ENCODE results near the gene CLCN5. TPM values are rescaled to one million over a fixed set of nuclear protein-coding genes. Genes with fewer than 3 reads are reported as not detected.

The CLCN5 gene
- total RNA-seq, 2 experiments from 2014 or later, result 2.5 to 2.9 TPM

GRCh38 chrX:49987651-49988050, 65.3 kb downstream of the CLCN5 start:
- Mint-ChIP-seq H3K9me3 (no peaks in the 10 kb centered on the region), H3K4me1 (ENCODE audit: low read depth) (no peaks in the 10 kb centered on the region), H3K27me3 (no peaks in the 10 kb centered on the region), H3K27ac (no peak overlapping the region), H3K36me3 (no peaks in the 10 kb centered on the region), H3K4me3 (no peak overlapping the region)
- DNase-seq, result no peak
- ChIA-PET POLR2A (no interaction called here), CTCF (no interaction called here)
- intact Hi-C loops (cut with micrococcal nuclease), result no loop called here

DNA sequence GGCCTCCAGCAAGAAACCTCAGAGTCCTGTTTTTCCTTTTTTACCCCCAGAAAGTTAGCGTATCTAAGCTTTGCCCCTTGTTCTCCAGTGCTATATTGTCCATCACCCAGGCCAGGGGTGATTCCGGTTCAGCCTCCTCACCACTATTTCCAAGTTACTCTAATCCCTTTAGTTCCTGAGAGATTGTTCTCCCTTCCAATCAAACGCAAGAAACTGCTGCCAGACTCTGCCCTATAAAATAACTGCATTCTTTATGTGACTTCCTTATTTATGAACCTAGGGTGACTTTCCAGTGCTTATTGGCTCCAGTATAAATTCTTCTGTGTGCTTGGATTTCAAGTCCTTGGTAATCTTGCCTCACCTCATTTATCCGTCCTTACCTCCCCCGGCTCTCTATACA, 65.7 kb downstream of the CLCN5 start:
- Mint-ChIP-seq H3K27me3 (no peaks in the 10 kb centered on the region), H3K36me3 (no peaks in the 10 kb centered on the region), H3K27ac (no peak overlapping the region), H3K4me1 (ENCODE audit: low read depth) (no peaks in the 10 kb centered on the region), H3K4me3 (no peak overlapping the region), H3K9me3 (no peaks in the 10 kb centered on the region)
- POLR2A ChIA-PET, result no interaction called here
- DNase-seq, result no peak
- intact Hi-C loops (cut with micrococcal nuclease), result no loop called here
- CTCF ChIA-PET, result no interaction called here

DNA sequence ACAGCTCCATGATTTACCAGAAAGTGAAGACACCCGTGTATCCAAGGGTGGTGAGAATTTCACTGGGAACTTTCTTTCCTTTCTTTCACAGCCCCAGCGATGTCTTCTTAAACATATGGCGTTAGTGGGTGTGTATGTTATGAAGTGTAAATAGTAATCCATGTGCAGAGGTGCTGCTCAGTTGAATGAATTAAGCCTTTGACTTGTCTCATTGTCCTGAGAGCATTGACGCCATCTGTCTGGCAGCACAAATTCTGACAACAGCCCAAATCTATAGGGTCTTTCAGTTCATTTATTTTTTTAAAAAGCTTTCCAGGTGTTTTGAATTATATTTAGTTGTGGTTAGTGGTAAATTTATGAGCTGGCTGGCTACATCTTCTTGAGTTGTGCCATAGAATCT, 69.4 kb downstream of the CLCN5 start:
- Mint-ChIP-seq H3K4me3 (no peak overlapping the region), H3K27me3 (no peaks in the 10 kb centered on the region), H3K36me3 (no peaks in the 10 kb centered on the region), H3K27ac (no peak overlapping the region), H3K4me1 (ENCODE audit: low read depth) (peaks cover 3% of the 10 kb centered on the region), H3K9me3 (no peaks in the 10 kb centered on the region)
- no peak for DNase-seq
- intact Hi-C loops (cut with micrococcal nuclease), result no loop called here
- POLR2A ChIA-PET, result no interaction called here
- CTCF ChIA-PET, result no interaction called here

- H3K9me3 Mint-ChIP-seq, result no peaks in the 10 kb centered on the region
- DNase-seq, result no peak
- ChIA-PET POLR2A (no interaction called here), CTCF (no interaction called here)
- peaks cover 3% of the 10 kb centered on the region for H3K4me1 Mint-ChIP-seq (ENCODE audit: low read depth)
- H3K27me3 Mint-ChIP-seq, result no peaks in the 10 kb centered on the region
- no peak overlapping the region for H3K4me3 Mint-ChIP-seq
- intact Hi-C loops (cut with micrococcal nuclease), result no loop called here
- no peaks in the 10 kb centered on the region for H3K36me3 Mint-ChIP-seq
- H3K27ac Mint-ChIP-seq, result no peak overlapping the region
Observed at GRCh38 chrX:49992853-49993252, 70.5 kb downstream of the CLCN5 start.

GRCh38 chrX:49993661-49994060, 71.3 kb downstream of the CLCN5 start:
- Mint-ChIP-seq H3K36me3 (no peaks in the 10 kb centered on the region), H3K9me3 (no peaks in the 10 kb centered on the region), H3K4me1 (ENCODE audit: low read depth) (peaks cover 3% of the 10 kb centered on the region), H3K4me3 (no peak overlapping the region), H3K27ac (no peak overlapping the region), H3K27me3 (no peaks in the 10 kb centered on the region)
- POLR2A ChIA-PET, result no interaction called here
- no peak for DNase-seq
- CTCF ChIA-PET, result no interaction called here
- intact Hi-C loops (cut with micrococcal nuclease), result no loop called here

- no peak overlapping the region for H3K27ac Mint-ChIP-seq
- POLR2A ChIA-PET, result no interaction called here
- no peaks in the 10 kb centered on the region for H3K36me3 Mint-ChIP-seq
- intact Hi-C loops (cut with micrococcal nuclease), result no loop called here
- no peak overlapping the region for H3K4me3 Mint-ChIP-seq
- H3K27me3 Mint-ChIP-seq, result no peaks in the 10 kb centered on the region
- no peaks in the 10 kb centered on the region for H3K9me3 Mint-ChIP-seq
- DNase-seq, result no peak
- peaks cover 6% of the 10 kb centered on the region for H3K4me1 Mint-ChIP-seq (ENCODE audit: low read depth)
- CTCF ChIA-PET, result no interaction called here
Observed at GRCh38 chrX:49995107-49995731, 72.8 kb downstream of the CLCN5 start.

- intact Hi-C loops (cut with micrococcal nuclease), result no loop called here
- Mint-ChIP-seq H3K27me3 (no peaks in the 10 kb centered on the region), H3K27ac (no peak overlapping the region), H3K4me3 (no peak overlapping the region), H3K36me3 (no peaks in the 10 kb centered on the region), H3K9me3 (no peaks in the 10 kb centered on the region), H3K4me1 (ENCODE audit: low read depth) (peaks cover 6% of the 10 kb centered on the region)
- POLR2A ChIA-PET, result no interaction called here
- CTCF ChIA-PET, result no interaction called here
- DNase-seq, result no peak
Observed at GRCh38 chrX:49995795-49996455, 73.5 kb downstream of the CLCN5 start.

GRCh38 chrX:49996474-49996873, 74.1 kb downstream of the CLCN5 start:
- Mint-ChIP-seq H3K9me3 (no peaks in the 10 kb centered on the region), H3K27ac (no peak overlapping the region), H3K27me3 (no peaks in the 10 kb centered on the region), H3K4me3 (no peak overlapping the region), H3K36me3 (no peaks in the 10 kb centered on the region), H3K4me1 (ENCODE audit: low read depth) (peaks cover 6% of the 10 kb centered on the region)
- intact Hi-C loops (cut with micrococcal nuclease), result no loop called here
- CTCF ChIA-PET, result no interaction called here
- POLR2A ChIA-PET, result no interaction called here
- DNase-seq, result no peak

- no peak overlapping the region for H3K4me3 Mint-ChIP-seq
- H3K9me3 Mint-ChIP-seq, result no peaks in the 10 kb centered on the region
- no peaks in the 10 kb centered on the region for H3K36me3 Mint-ChIP-seq
- DNase-seq, result peak; percentile 12
- no peak overlapping the region for H3K27ac Mint-ChIP-seq
- peaks cover 6% of the 10 kb centered on the region for H3K4me1 Mint-ChIP-seq (ENCODE audit: low read depth)
- POLR2A ChIA-PET, result no interaction called here
- intact Hi-C loops (cut with micrococcal nuclease), result no loop called here
- H3K27me3 Mint-ChIP-seq, result no peaks in the 10 kb centered on the region
- CTCF ChIA-PET, result no interaction called here
Observed at GRCh38 chrX:49999087-49999486, 76.7 kb downstream of the CLCN5 start.

DNA sequence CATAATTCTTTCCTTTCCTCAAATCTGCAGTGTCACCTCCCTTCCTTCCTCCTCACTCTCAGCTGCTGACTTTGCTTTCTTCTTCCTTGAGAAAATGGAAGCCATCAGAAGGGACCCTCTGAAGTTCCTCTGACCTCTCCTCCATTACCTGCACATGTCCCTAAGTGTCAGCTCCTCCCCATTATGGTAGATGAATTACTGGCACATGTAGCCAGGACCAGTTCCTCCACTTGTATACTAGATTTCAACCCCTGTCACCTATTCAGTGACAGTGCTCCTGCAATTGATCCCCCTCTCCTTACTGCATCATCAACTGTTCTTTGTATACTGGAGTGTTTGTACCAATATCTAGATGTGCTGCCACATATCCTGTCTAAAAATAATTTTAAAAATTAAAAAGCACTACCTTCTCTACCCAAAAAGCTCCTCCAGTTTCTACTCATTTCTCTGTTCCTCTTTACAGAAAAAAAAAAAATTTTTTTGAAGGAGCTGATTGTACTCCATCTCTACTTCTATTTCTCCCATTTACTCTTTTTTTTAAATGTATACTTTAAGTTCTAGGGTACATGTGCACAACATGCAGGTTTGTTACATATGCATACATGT, 78.6 kb downstream of the CLCN5 start:
- Mint-ChIP-seq H3K9me3 (no peaks in the 10 kb centered on the region), H3K36me3 (no peaks in the 10 kb centered on the region), H3K4me3 (no peak overlapping the region), H3K4me1 (ENCODE audit: low read depth) (peaks cover 2% of the 10 kb centered on the region), H3K27me3 (no peaks in the 10 kb centered on the region), H3K27ac (no peak overlapping the region)
- ChIA-PET POLR2A (no interaction called here), CTCF (no interaction called here)
- DNase-seq, result no peak
- intact Hi-C loops (cut with micrococcal nuclease), result no loop called here

GRCh38 chrX:50002067-50002714, 79.8 kb downstream of the CLCN5 start:
- no peaks in the 10 kb centered on the region for H3K27me3 Mint-ChIP-seq
- H3K9me3 Mint-ChIP-seq, result no peaks in the 10 kb centered on the region
- POLR2A ChIA-PET, result no interaction called here
- no peak overlapping the region for H3K4me3 Mint-ChIP-seq
- intact Hi-C loops (cut with micrococcal nuclease), result no loop called here
- CTCF ChIA-PET, result no interaction called here
- DNase-seq, result no peak
- H3K4me1 Mint-ChIP-seq (ENCODE audit: low read depth), result peaks cover 2% of the 10 kb centered on the region
- H3K36me3 Mint-ChIP-seq, result no peaks in the 10 kb centered on the region
- H3K27ac Mint-ChIP-seq, result no peak overlapping the region

DNA sequence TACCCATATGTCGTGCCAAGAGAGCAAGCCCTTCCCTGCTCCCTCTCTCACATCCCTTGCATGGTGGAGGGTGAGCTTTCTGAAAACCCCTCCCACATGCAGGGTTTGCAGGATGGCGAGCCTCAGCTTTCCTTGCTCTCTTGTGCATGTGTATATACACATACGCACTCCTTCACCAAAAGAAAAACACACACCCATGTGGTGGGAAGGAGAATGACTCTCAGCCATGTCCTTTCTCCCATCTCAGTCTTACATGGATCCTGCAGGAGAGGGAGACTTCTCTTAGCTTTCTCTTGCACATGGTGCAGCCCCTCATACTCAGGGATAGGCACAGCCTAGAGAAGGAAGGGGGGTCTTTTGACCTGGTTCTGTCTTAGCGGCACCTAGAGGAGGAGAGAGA, 81.1 kb downstream of the CLCN5 start:
- ChIA-PET CTCF (no interaction called here), POLR2A (no interaction called here)
- H3K27ac Mint-ChIP-seq, result no peak overlapping the region
- H3K4me1 Mint-ChIP-seq (ENCODE audit: low read depth), result peaks cover 2% of the 10 kb centered on the region
- no peak overlapping the region for H3K4me3 Mint-ChIP-seq
- H3K9me3 Mint-ChIP-seq, result no peaks in the 10 kb centered on the region
- DNase-seq, result no peak
- intact Hi-C loops (cut with micrococcal nuclease), result no loop called here
- no peaks in the 10 kb centered on the region for H3K27me3 Mint-ChIP-seq
- H3K36me3 Mint-ChIP-seq, result no peaks in the 10 kb centered on the region

GRCh38 chrX:50003927-50004326, 81.5 kb downstream of the CLCN5 start:
- no peaks in the 10 kb centered on the region for H3K36me3 Mint-ChIP-seq
- intact Hi-C loops (cut with micrococcal nuclease), result no loop called here
- no peak overlapping the region for H3K4me3 Mint-ChIP-seq
- no peak overlapping the region for H3K27ac Mint-ChIP-seq
- no peaks in the 10 kb centered on the region for H3K9me3 Mint-ChIP-seq
- CTCF ChIA-PET, result no interaction called here
- H3K4me1 Mint-ChIP-seq (ENCODE audit: low read depth), result peaks cover under 1% of the 10 kb centered on the region
- H3K27me3 Mint-ChIP-seq, result no peaks in the 10 kb centered on the region
- DNase-seq, result no peak
- POLR2A ChIA-PET, result no interaction called here

Measured in activated CD4-positive, alpha-beta memory T cell treated with anti-CD3 and anti-CD28 coated beads for 36 hours (primary cell).